ENCODE data around the gene LPCAT1.
"Not testable (repeated sequence)": the region's sequence is repeated elsewhere in the genome, so short reads cannot be mapped to it uniquely, and the experiment has no call there.

Gene LPCAT1

DNA sequence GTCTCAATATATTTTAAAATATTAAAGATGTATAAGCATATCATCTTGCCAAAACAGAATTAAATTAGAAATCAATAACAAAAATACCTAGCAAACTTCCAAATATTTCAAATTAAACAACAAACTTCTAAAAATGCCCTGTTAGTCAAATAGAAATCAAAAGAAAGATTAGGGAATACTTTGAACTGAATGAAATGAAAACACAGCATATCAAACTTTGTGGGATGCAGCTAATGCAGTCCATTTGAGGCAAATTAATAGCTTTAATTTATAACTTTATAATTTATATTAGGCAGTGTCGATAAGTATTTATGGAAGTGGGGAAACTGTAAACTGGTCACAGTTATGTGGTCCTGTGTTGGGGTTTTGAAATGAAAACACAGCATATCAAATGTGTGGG lies 95.7 kb downstream of the LPCAT1 start:
- no peak for DNase-seq (ENCODE audit: low read depth)

DNA sequence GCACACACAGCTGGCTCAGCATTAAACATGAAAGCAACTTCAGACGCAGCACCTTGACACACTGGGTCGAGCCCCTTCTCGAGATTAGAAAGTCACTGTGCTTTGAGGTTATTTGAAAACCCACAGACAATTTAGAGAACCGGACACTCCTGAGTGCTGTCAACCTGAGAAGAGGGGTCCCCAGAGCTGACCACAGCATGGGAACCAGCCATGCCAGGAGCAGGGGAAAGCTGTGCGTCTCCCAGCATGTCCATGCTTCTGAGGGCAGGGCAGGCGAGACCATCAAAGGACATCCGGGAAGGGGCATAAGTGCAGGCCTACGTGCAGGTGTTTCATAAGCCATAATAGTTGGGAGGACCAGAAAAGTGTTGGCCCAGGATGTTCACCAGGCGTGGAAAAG lies 99.0 kb downstream of the LPCAT1 start:
- no peak for DNase-seq (ENCODE audit: low read depth)

DNA sequence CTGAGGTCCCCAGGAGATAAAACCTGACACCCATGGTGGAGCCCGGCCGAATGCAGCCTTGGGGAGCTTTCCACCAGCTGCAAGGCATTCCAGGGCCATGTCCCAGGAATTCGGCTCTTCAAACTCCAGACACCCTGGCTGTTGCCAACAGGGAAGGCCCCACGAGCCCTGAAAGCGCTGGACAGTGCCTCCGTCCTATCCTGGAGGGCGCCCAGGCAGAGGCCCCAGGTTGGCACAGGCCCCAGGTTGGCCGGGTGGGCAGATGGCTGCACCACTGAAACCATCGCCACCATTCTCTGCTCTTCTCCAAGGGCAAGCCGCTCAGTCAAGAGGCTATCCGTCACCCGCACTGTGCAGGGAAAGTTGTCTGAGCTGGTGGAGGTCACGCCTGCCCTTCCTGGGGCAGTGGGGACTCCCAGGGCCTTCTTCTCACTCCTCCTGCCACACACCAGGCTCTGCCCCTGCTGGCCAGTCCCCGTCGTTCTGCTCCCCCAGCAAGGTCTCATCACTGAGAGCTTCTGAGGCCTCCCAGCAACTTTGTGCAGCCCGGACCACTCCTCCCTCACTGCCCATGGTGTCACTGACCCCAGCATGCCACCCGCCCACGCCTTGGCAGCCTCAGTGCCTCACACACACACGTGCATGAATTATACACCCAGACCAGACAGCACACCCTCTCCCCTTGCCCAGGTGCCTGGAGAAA lies 99.7 kb downstream of the LPCAT1 start:
- no peak for DNase-seq (ENCODE audit: low read depth)

DNA sequence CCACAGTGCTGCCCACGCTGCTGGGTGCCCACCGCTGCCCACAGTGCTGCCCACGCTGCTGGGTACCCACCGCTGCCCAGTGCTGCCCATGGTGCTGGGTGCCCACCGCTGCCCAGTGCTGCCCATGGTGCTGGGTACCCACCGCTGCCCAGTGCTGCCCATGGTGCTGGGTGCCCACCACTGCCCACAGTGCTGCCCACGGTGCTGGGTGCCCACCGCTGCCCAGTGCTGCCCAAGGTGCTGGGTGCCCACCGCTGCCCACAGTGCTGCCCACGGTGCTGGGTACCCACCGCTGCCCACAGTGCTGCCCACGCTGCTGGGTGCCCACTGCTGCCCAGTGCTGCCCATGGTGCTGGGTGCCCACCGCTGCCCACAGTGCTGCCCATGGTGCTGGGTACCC lies 101.2 kb downstream of the LPCAT1 start:
- DNase-seq (ENCODE audit: low read depth), result not testable (repeated sequence)

DNA sequence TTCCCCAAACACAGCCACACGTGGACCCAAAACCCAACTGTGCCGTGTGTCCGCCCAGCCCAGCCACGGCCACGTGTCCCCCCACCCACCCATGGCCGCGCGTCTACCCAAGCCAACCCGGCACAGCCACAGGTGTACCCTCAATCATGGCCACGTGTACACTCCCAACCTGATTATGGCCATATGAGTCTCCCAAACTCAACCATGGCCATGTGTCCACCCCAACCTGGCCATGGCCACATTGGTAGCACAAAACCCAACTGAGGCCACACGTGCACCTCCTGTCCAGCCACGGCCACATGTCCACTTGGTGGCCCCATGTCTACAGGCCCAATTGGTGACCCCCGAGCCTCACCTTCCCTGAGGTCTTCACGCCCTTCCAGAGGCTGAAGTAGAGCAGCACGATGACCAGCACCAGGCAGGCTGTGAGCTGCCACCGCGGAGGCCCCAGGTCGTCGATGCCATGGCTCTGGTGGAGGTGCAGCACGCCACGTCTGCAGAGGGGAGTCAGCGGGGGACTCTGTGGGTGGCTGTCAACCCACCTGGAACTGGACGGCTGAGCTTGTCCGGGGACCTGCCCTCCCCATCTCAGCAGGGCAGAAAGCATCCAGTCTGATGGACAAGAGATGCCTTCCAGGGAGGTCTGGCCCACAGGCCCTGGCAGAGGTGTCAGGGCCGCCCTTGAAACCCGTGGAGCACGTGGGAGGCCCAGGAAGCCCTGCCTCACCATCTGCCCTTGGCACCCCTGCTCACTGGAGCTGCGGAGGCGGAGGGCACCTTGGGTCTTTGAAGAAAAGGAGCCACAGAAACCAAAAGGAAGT lies 102.0 kb downstream of the LPCAT1 start:
- DNase-seq (ENCODE audit: low read depth), result no peak

DNA sequence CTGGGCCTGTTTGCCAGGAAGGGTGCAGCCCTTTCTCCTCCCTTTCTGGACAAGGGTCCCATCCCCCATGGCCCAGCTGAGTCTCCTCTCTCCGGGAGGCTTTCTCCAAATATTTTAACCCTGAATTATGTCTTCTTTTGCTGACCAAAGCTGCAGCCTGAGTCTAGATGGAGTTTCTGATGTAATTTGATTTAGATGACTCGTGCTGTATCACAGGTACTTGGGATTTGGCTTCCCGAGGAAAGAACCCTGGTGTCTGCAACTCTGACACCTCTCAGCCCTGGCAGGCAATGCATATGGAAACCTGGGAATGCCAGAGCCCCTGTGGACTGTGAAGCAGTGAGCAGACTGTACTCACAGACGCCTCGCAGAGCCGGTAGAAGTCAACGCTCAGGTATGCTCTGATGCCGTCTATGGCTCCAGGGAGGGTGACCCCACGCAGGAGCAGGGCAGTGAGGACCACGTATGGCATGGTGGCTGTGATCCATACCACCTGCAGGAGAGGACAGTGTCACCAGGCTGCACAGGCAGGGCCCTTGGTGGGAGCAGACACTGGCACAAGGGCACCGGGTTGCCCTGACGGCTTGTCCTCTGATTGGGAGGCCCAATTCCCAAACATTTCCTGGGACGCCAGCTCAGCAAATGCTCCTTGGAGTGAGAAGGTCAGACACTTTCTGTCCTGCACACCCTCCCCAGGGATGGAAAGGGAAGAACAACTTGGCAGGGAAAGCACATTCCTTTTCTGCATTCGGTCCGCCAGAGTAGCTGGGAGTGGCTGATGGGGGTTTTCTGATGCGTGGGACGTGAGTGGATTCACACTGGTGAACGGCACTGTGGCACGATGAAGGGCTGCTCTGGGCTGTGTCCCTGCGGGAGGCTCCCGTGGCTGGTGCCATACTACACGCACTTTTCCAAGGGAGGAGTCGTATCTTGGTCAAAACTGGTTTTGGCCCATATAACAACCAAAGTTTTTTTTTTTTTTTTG lies 103.3 kb downstream of the LPCAT1 start:
- DNase-seq (ENCODE audit: low read depth), result no peak

DNA sequence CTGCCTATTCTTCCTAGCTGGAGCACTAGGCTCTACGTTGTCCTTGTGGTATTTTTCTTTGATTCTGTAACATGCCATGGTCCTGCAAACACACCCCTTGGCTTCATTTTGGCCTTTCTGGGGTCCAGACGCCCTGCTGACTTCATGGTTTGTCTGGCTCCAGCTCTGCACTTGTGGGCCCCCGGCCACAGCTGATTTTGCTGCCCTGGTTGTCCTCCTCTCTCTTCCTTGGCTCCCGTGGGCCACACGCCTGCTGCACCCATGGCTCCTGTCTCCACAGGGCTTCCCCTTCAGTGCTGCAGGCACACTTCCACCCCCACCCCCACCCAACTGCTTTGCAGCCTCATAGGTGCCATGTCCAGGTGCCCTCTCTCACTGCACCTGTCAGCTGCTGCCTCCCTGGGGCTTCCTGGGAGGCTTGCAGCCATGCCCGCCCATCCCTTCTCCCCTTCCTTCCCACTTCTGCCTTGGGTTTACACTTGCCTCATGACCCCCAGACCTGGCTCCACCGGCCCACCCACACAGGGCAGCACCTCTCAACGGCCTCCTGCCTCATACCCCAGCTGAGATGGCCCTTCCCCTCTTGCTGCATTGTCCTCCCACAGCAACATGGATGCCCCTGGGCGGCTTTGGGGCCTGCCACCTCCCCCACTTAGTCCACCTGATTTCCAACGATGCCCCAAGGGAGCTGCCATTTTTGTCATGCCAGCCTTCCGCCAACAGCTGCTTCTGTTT lies 104.1 kb downstream of the LPCAT1 start:
- no peak for DNase-seq (ENCODE audit: low read depth)

DNA sequence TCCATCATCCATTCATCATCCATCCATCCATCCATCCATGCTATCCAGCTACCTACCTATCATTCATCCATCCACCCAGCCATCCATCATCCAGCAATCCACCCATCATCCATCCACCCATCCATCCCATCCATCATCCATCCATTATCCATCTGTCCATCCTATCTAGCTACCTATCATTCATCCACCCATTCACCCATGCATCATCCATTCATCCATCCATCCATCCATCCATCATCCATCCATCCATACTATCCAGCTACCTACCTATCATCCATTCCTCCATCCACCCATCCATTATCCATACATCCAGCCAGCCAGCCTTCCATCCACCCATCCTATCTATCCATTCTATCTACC lies 104.9 kb downstream of the LPCAT1 start:
- no peak for DNase-seq (ENCODE audit: low read depth)

DNA sequence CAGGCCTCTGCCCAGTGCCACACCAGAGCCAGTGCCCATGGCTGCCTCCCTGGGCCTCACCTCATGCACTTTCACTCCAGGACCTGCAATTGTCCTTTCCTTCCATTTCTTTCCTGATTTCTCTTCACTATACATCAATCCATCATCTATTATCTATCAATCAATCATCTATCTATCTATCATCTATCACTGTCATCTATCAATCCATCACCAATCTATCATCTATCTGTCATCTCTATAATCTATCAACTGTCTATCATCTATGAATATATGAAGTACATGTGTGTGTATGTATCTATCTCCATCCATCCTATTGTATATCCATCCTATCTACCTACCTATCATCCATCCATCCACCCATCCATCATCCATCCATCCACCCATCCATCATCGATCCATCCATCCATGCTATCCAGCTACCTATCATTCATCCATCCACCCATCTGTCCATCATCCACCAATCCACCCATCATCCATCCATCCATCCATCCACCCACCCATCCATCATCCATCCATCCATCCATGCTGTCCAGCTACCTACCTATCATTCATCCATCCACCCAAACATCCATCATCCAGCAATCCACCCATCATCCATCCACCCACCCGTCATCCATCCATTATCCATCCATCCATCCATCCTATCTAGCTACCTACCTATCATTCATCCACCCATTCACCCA lies 105.4 kb downstream of the LPCAT1 start:
- no peak for DNase-seq (ENCODE audit: low read depth)

DNA sequence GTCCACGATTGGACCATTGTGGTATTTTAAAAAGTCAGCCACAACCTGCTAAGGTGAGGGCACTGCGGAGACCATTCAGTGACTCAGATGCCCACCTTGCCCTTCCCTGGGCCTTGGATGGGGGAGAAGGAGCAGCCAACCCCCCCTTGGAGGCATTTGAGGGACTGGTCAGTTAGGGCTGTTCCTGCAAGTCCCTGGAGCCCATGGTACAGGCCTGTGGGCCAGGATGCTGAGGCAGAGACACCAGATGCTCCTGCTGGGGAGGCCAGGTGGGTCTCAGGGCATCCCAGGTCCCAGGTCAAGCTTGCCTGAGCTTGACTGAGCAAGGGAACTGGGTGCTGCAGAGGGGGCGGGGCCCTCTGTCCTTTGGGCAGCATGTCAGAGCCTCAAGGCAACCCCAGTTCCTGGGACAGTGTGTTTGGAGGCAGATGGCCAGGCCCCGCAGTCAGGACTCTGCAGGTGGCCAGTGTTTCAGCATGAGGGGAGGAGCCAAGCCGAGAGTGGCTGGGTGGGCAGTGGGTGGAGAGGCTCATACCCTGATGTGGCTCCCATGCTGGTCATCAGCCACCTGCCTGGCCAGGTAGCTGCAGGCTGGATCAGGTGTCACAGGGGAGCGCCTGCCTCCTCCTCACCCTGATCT lies 106.1 kb downstream of the LPCAT1 start:
- DNase-seq (ENCODE audit: low read depth), result no peak

DNA sequence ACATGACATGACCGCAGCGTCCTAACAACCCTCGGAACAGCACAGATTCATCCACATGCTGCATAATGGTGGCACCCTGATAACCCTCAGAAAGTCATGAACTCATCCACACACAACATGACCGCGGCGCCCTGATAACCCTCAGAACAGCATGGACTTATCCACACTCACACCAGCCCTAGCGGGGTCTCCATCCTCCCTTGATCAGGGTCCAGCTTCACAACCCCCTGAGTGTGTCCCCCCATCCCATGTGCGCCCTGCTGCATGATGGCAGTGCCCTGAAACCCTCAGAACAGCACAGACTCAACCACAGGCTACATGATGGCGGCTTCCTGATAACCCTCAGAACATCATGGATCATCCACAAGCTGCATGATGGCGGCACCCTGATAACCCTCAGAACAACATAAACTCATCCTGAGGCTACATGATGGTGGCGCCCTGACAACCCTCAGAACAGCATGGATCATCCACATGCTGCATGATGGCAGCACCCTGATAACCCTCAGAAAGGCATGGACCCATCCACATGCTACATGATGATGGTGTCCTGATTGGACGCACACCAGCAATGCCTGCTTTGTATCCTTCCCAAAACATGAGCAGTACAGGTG lies 106.8 kb downstream of the LPCAT1 start:
- DNase-seq (ENCODE audit: low read depth), result no peak

DNA sequence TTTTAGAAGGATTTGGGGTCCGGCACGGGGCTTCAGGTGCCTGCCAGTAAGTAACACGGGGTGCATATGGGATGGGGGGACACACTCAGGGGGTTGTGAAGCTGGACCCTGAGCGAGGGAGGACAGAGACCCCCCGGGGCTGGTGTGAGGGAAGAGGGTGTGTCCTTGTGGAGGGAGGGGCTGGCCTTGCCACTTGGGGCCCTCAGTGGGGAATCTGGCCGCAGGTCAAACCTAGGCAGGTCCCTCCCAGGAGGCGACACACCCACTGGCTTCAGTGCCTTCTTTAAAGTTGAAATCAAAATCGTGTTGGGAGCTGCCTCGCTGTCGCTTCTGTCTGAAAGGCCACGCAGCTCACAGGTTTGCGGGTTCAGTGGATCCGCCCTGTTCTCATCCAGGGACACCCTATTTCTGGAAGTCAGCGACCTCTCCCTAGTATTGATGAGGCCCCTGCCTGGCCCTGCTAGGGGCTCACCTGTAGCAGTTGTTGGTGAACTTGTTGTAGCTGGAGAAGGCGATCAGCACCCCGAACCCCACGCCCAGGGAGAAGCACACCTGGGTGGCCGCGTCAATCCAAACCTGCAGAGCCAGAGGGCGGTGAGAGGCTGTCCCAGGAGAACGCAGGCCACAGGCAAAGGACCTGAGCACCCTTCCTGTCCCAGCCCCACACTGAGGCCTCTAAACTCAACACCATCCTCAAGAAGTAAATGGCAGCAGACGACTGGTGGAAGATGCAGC lies 108.0 kb downstream of the LPCAT1 start:
- no peak for DNase-seq (ENCODE audit: low read depth)

DNA sequence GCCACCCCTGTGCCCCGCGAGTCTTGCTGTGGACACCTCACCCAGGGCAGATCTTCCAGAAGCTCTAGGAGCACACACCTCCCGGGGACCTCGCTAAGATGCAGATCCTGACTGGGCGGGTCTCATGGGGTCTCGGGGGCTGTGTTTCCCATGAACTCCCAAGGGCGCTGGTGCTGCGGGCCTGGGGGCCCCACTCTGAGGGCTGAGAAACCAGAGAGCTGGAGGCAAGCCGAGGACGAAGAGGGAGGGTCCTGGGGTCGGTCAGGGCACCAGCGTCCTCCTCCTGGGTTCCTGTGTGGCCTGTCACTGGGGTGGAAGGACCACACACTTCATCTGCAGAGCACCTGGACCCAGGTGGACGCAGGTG lies 108.7 kb downstream of the LPCAT1 start:
- no peak for DNase-seq (ENCODE audit: low read depth)

DNA sequence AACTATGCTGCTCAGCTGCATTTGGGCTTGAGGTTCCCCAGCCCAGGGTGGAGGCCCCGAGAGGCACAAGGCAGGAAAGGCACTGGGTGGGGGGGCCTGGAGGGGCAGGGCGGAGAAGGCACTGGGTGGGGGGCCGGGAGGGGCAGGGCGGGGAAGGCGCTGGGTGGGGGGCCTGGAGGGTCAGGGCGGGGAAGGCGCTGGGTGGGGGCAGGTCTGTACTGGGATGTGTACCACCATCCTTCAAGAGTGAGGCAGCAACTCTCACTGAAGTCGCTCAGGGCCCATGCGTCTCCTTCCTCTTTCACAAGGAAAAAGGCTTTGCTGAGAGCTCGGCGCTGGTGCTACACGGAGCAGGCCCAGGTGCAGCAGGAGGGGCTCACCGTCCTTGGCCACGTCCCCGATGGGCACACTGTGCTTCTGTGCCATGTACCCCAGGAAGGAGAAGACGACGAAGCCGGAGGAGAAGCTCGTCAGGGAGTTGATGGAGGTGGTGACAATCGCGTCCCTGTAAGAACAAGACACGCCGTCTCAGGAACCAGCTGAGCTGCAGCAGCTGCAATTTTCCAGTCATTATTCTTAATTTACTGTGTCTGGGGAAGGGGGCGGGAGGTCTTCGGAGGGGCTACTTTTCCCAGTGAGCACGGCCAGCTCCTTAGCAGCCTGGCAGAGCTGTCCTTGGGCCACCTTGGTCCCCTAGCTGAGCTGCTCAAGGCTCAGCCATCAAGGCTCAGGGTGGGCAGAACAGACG lies 109.3 kb downstream of the LPCAT1 start:
- DNase-seq (ENCODE audit: low read depth), result no peak

DNA sequence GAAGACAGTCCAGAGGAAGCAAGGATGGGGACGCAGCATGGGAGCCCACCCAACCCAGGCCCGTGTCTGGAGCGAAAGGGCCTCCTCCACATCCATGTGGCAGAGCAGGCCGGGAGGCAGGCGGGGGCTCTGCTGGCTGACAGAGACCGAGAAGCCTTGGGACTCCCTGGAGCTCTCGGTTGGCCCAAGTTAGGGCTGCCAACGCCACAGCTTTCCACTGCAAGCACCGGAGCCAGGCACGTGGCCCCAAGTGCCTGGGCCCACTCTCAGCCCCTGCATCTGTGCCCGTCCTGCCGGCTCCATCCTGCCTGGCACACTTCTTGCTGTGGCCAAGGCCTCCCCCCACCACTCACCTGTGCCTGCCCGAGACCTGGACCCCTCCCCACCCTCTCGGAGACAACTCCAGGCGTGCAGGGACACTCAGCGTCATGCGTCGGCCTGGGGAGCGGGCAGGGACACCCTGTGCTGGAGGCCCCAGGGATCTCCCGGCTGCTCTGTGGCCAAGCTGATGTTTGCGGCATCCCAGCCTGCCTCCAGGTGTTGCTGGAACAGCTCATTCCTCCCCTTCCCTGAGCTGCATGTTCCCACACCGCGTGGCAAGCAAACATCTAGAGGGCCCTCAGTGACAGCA lies 110.0 kb downstream of the LPCAT1 start:
- DNase-seq (ENCODE audit: low read depth), result no peak

DNA sequence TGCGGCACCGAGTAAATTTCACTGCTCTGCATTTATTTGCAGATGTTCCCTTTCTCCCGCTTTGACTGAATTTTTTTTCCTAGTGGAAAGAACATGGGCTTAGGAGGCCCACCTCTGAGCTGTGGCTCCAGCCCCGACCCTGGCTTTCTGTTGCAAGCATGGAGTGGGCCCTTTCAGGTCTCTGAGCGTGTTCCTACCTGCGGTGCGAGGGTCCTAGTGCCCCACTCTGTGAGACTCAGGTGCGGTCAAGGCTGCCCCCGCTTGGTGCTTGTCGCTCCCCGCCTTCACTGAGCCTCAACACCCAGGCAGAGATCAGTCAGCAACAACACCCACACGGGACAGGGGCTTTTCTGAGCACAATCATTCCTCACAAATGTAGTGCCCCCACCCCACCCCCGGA lies 110.5 kb downstream of the LPCAT1 start:
- DNase-seq (ENCODE audit: low read depth), result no peak

DNA sequence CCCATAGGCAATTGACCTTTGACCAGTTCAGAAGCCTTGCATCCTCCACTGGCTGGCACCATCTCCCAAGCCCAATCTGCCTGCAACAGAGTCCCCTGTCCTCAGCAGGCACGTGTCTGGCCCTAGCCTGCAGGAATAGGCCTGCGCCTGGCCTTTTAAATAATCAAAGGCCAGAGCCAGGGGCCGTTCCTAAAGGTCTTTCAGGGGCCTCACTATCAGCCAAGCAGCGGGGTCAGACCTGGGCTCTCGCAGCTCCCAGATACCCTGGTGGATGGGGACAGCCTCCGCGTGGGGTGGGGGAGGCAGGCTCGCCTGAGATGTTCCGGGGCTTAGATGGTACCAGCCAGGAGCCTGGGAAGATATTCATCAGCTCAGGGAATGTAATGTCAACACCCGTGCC lies 111.1 kb downstream of the LPCAT1 start:
- DNase-seq (ENCODE audit: low read depth), result no peak

DNA sequence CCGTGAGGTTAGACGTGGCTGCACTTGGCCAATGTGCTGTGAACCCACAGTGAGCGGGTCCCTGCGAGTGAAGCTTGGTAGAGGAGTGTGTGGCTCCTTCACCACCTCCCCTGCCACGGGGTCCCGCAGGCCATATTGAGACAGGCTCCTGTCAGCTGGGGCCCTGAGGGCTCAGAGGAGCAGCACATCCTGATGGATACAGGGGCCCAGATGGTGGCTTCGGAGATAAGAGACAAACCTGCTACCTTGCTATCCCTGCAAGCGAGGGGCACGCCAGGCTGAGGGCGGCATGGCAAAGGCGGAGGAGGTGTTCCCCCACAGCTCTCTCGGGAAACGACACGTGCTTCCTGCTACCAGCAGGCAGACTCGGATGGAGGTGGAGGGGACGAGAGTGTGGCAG lies 111.6 kb downstream of the LPCAT1 start:
- no peak for DNase-seq (ENCODE audit: low read depth)
